Keratinocyte (primary cell): ENCODE results near the gene FGF11. TPM values are rescaled to one million over a fixed set of nuclear protein-coding genes. Genes with fewer than 3 reads are reported as not detected.

ENCODE experiments used
- DNase-seq: peaks from one replicate; pipeline ENCODE4 v3.0.0-alpha.2; 2011; ENCODE audit warnings: low read depth, missing footprints, low spot score
- FAIRE-seq: peaks from 2 replicates; lab custom pipeline; 2011; peaks lifted over from hg19 to GRCh38; lab: Jason Lieb, UNC
- H2AFZ ChIP-seq: 2 replicates; pipeline ENCODE4 v1.6.0; 2012; ENCODE audit warnings: low read length, control low read depth, inconsistent platforms; ENCODE audit not compliant: control insufficient read depth
- H3K27ac ChIP-seq: 2 replicates; pipeline ENCODE4 v1.5.1; 2011; ENCODE audit warnings: low read length; ENCODE audit not compliant: control insufficient read depth, insufficient read depth
- H3K27me3 ChIP-seq: 3 replicates; pipeline ENCODE4 v1.6.0; 2011; ENCODE audit warnings: low read length; ENCODE audit not compliant: control insufficient read depth, insufficient read depth; ENCODE audit errors: extremely low read depth
- H3K36me3 ChIP-seq, 2 experiments: 2 replicates in 1 of 2; 3 replicates in 1 of 2; pipeline ENCODE4 v1.5.1; 2011; ENCODE audit warnings: low read length in 2 of 2, mild to moderate bottlenecking in 1 of 2; ENCODE audit not compliant: control insufficient read depth in 2 of 2, insufficient read depth in 2 of 2; ENCODE audit errors: extremely low read depth in 1 of 2
- H3K4me1 ChIP-seq: 3 replicates; pipeline ENCODE4 v1.5.1; 2011; ENCODE audit warnings: low read length; ENCODE audit not compliant: control insufficient read depth, insufficient read depth; ENCODE audit errors: extremely low read depth
- H3K4me2 ChIP-seq: 3 replicates; pipeline ENCODE4 v1.6.0; 2011; ENCODE audit warnings: low read depth, low read length; ENCODE audit not compliant: control insufficient read depth, insufficient read depth; ENCODE audit errors: extremely low read depth
- H3K4me3 ChIP-seq, 3 experiments: fragments of 200-600 bp in 1 of 3; sonication (generic) in 1 of 3; 2 replicates in 2 of 3; 3 replicates in 1 of 3; pipeline ENCODE4 v1.5.1; 2011 to 2016; ENCODE audit warnings: low read length in 3 of 3, mild to moderate bottlenecking in 3 of 3, control low read depth in 2 of 3, inconsistent platforms in 1 of 3, low read depth in 1 of 3, mixed read lengths in 1 of 3, mixed run types in 1 of 3, moderate library complexity in 1 of 3; ENCODE audit not compliant: control insufficient read depth in 2 of 3, insufficient read depth in 2 of 3; ENCODE audit errors: extremely low read depth in 1 of 3
- H3K79me2 ChIP-seq: 2 replicates; pipeline ENCODE4 v1.6.0; 2012; ENCODE audit warnings: low read length; ENCODE audit not compliant: control insufficient read depth, insufficient read depth
- H3K9ac ChIP-seq: 3 replicates; pipeline ENCODE4 v1.6.0; 2011; ENCODE audit warnings: low read length; ENCODE audit not compliant: control insufficient read depth, insufficient read depth; ENCODE audit errors: extremely low read depth
- H3K9me1 ChIP-seq: 3 replicates; pipeline ENCODE4 v1.6.0; 2011; ENCODE audit warnings: low read length; ENCODE audit not compliant: control insufficient read depth, insufficient read depth; ENCODE audit errors: extremely low read depth
- H3K9me3 ChIP-seq: 2 replicates; pipeline ENCODE4 v1.5.1; 2012; ENCODE audit warnings: low read depth, low read length; ENCODE audit not compliant: control insufficient read depth
- H4K20me1 ChIP-seq: 3 replicates; pipeline ENCODE4 v1.6.0; 2011; ENCODE audit warnings: low read length; ENCODE audit not compliant: control insufficient read depth, insufficient read depth; ENCODE audit errors: extremely low read depth
- EZH2 ChIP-seq: IDR thresholded peaks from one replicate; pipeline ENCODE4 v1.6.1; 2012; ENCODE audit warnings: inconsistent platforms, mild to moderate bottlenecking, low read length, moderate library complexity
- dilution Hi-C: fragments of 300-500 bp; cut with MboI; formaldehyde crosslinking; loops from one replicate; pipeline ENCODE4 v1.7.0; 2020; ENCODE audit warnings: low sequenced_read_pairs; ENCODE audit not compliant: extremely low pct_ligation_motif_present
- polyA plus RNA-seq, 5 experiments: library from polyadenylated mRNA; depleted of rRNA in 3 of 5; stranded (reverse) in 3 of 5; stranded (forward) in 1 of 5; unstranded in 1 of 5; fragments of >200 nt; gene quantifications; 1 replicate in 1 of 5; 2 replicates in 3 of 5; 3 replicates in 1 of 5; pipeline versions ENCODE4 v1.2.1 to v1.2.3, GENCODE V29; 2011 to 2012; ENCODE audit warnings: missing spikeins in 2 of 5, low read depth in 1 of 5, low replicate concordance in 1 of 5
- TF ChIP-seq, protein P1 (sequence below), 3 experiments: IDR thresholded peaks in 1 of 3; conservative IDR thresholded peaks in 1 of 3; optimal IDR thresholded peaks in 1 of 3; 2 replicates in 2 of 3; 3 replicates in 1 of 3; pipeline versions ENCODE3 to v1.5.1; 2011; ENCODE audit warnings: low read length in 3 of 3, mild to moderate bottlenecking in 3 of 3, moderate library complexity in 2 of 3, control low read depth in 1 of 3, inconsistent platforms in 1 of 3; ENCODE audit not compliant: insufficient read depth in 2 of 3; ENCODE audit errors: extremely low read depth in 1 of 3

The FGF11 gene
- polyA plus RNA-seq, 1 donor (not counting 4 experiments of a cell fraction or from before 2014, with no cell fraction given), result 30.4 TPM

DNA sequence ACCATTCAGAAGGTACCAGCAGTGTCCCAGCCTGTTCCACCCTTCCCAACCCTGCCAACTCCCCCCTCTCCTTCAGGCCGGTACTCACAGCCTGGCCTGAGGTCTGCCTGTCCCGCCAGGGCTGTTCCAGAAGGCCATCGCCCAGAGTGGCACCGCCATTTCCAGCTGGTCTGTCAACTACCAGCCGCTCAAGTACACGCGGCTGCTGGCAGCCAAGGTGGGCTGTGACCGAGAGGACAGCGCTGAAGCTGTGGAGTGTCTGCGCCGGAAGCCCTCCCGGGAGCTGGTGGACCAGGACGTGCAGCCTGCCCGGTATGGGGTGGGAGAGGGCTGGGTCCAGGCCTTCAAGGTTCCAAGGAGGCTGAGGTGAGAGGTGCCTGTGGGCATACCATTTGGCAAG is 24.5 kb upstream of the FGF11 start:
- Histone ChIP-seq H3K4me2 (no peak overlapping the region), H3K27me3 (no peaks in the 10 kb centered on the region), H3K36me3 (peaks cover 0 to 6% of the 10 kb centered on the region in 2 experiments), H3K9ac (no peak overlapping the region), H3K4me1 (peaks cover 8% of the 10 kb centered on the region), H2AFZ (no peak overlapping the region), H3K4me3 (no peak overlapping the region), H3K9me1 (no peaks in the 10 kb centered on the region), H4K20me1 (no peaks in the 10 kb centered on the region), H3K79me2 (no peaks in the 10 kb centered on the region), H3K9me3 (no peaks in the 10 kb centered on the region), H3K27ac (no peak overlapping the region)
- DNase-seq (no peak), FAIRE-seq (no peak)
- TF ChIP-seq, protein P1, sequence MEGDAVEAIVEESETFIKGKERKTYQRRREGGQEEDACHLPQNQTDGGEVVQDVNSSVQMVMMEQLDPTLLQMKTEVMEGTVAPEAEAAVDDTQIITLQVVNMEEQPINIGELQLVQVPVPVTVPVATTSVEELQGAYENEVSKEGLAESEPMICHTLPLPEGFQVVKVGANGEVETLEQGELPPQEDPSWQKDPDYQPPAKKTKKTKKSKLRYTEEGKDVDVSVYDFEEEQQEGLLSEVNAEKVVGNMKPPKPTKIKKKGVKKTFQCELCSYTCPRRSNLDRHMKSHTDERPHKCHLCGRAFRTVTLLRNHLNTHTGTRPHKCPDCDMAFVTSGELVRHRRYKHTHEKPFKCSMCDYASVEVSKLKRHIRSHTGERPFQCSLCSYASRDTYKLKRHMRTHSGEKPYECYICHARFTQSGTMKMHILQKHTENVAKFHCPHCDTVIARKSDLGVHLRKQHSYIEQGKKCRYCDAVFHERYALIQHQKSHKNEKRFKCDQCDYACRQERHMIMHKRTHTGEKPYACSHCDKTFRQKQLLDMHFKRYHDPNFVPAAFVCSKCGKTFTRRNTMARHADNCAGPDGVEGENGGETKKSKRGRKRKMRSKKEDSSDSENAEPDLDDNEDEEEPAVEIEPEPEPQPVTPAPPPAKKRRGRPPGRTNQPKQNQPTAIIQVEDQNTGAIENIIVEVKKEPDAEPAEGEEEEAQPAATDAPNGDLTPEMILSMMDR (optimal IDR thresholded peaks at IDR 0.05 in 1 of 3, IDR thresholded peaks at IDR 0.05 in 1 of 3, conservative IDR thresholded peaks at IDR 0.05 in 1 of 3; ENCODE audit: extremely low read depth in 1 of 3, insufficient read depth in 2 of 3, low read length in 3 of 3), result no peak
- no peak for TF ChIP-seq EZH2
- dilution Hi-C loops, result no loop called here

DNA sequence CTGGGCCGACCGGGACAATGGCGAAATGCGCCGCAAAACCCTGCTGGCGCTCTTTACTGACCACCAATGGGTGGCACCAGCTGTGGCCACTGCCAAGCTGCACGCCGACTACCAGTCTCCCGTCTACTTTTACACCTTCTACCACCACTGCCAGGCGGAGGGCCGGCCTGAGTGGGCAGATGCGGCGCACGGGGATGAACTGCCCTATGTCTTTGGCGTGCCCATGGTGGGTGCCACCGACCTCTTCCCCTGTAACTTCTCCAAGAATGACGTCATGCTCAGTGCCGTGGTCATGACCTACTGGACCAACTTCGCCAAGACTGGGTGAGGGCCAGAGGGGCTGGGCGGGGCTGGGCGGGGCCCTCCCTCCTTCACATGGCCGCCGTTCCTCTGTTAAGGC is 23.5 kb upstream of the FGF11 start:
- Histone ChIP-seq H2AFZ (no peak overlapping the region), H3K4me2 (no peak overlapping the region), H3K9me1 (no peaks in the 10 kb centered on the region), H3K4me1 (peaks cover 8% of the 10 kb centered on the region), H3K79me2 (no peaks in the 10 kb centered on the region), H3K36me3 (peaks cover 0 to 4% of the 10 kb centered on the region in 2 experiments), H3K9ac (no peak overlapping the region), H3K27me3 (no peaks in the 10 kb centered on the region), H4K20me1 (no peaks in the 10 kb centered on the region), H3K9me3 (no peaks in the 10 kb centered on the region), H3K4me3 (no peak overlapping the region), H3K27ac (no peak overlapping the region)
- dilution Hi-C loops, result no loop called here
- no peak for FAIRE-seq
- DNase-seq, result no peak
- no peak for TF ChIP-seq EZH2
- TF ChIP-seq, protein P1 (optimal IDR thresholded peaks at IDR 0.05 in 1 of 3, IDR thresholded peaks at IDR 0.05 in 1 of 3, conservative IDR thresholded peaks at IDR 0.05 in 1 of 3; ENCODE audit: extremely low read depth in 1 of 3, insufficient read depth in 2 of 3, low read length in 3 of 3), result no peak
